Neural cell (in vitro differentiated cells): ENCODE measurements around the gene COPA. TPM values are rescaled to one million over a fixed set of nuclear protein-coding genes. Genes with fewer than 3 reads are reported as not detected.

ENCODE experiments used
- H2AFZ ChIP-seq: fragments of 200-600, 300-800 bp; sonication (generic), shearing (Covaris generic); 2 replicates; pipeline ENCODE4 v1.6.0; 2014; ENCODE audit warnings: low read depth, mild to moderate bottlenecking, antibody characterized with exemption, low read length, moderate library complexity
- H3F3A ChIP-seq: fragments of 200-600 bp; shearing (Covaris generic); 2 replicates; pipeline ENCODE4 v1.6.1; 2016; ENCODE audit warnings: mild to moderate bottlenecking, moderate library complexity, mixed read lengths, antibody characterized with exemption, low read length; ENCODE audit not compliant: insufficient read depth, poor library complexity, severe bottlenecking
- H3K27ac ChIP-seq: fragments of 200-600, 300-800 bp; sonication (generic), shearing (Covaris generic); 2 replicates; pipeline ENCODE4 v1.5.1; 2014; ENCODE audit warnings: mild to moderate bottlenecking, low read length, moderate library complexity
- H3K27me3 ChIP-seq: fragments of 300-800, 200-600 bp; sonication (generic), shearing (Covaris generic); 2 replicates; pipeline ENCODE4 v1.6.0; 2014; ENCODE audit warnings: mild to moderate bottlenecking, low read depth, low read length, moderate library complexity; ENCODE audit not compliant: insufficient read depth
- H3K36me3 ChIP-seq: fragments of 300-800, 200-600 bp; sonication (generic), shearing (Covaris generic); 2 replicates; pipeline ENCODE4 v1.5.1; 2014; ENCODE audit warnings: mild to moderate bottlenecking, antibody characterized with exemption, low read length, moderate library complexity; ENCODE audit not compliant: insufficient read depth
- H3K4me2 ChIP-seq: fragments of 300-800, 200-600 bp; sonication (generic), shearing (Covaris generic); 2 replicates; pipeline ENCODE4 v1.6.0; 2014; ENCODE audit warnings: mild to moderate bottlenecking, low read length
- H3K4me3 ChIP-seq: fragments of 300-800, 200-600 bp; sonication (generic), shearing (Covaris generic); 2 replicates; pipeline ENCODE4 v1.5.1; 2014; ENCODE audit warnings: mild to moderate bottlenecking, low read length, moderate library complexity
- H3K79me2 ChIP-seq: fragments of 200-600 bp; shearing (Covaris generic); replicated peaks from 2 replicates; pipeline ENCODE4 v1.6.0; 2014; ENCODE audit warnings: mild to moderate bottlenecking, low read length, moderate library complexity; ENCODE audit not compliant: insufficient read depth
- H3K9ac ChIP-seq: fragments of 300-800, 200-600 bp; sonication (generic), shearing (Covaris generic); 2 replicates; pipeline ENCODE4 v1.6.1; 2016; ENCODE audit warnings: mild to moderate bottlenecking, low read length, mixed read lengths
- H3K9me2 ChIP-seq: fragments of 200-600 bp; shearing (Covaris generic); 2 replicates; pipeline ENCODE4 v1.6.1; 2016; ENCODE audit warnings: mild to moderate bottlenecking, low read length, mixed read lengths; ENCODE audit not compliant: insufficient read depth
- H3K9me3 ChIP-seq: fragments of 200-600, 300-800 bp; sonication (generic), shearing (Covaris generic); 2 replicates; pipeline ENCODE4 v1.6.1; 2016; ENCODE audit warnings: mild to moderate bottlenecking, mixed run types, low read length, moderate library complexity, mixed read lengths
- H4K20me1 ChIP-seq: fragments of 200-600 bp; shearing (Covaris generic); 2 replicates; pipeline ENCODE4 v1.6.1; 2016; ENCODE audit warnings: mild to moderate bottlenecking, mixed run types; ENCODE audit not compliant: insufficient read depth
- CTCF ChIP-seq: fragments of 450-650 bp; IDR thresholded peaks from 2 replicates; pipeline ENCODE4 v1.5.1; 2014; ENCODE audit warnings: antibody characterized with exemption, mild to moderate bottlenecking, moderate library complexity; ENCODE audit not compliant: poor library complexity, severe bottlenecking
- EP300 ChIP-seq: fragments of 450-650 bp; conservative IDR thresholded peaks from 2 replicates; pipeline ENCODE4 v1.6.1; 2014; ENCODE audit warnings: antibody characterized with exemption, mild to moderate bottlenecking, moderate library complexity; ENCODE audit not compliant: poor library complexity, severe bottlenecking
- EZH2 ChIP-seq: fragments of 200-600, 300-800 bp; shearing (Covaris generic), sonication (generic); IDR thresholded peaks from 2 replicates; pipeline ENCODE4 v1.6.1; 2014; ENCODE audit warnings: antibody characterized with exemption, low read length, borderline replicate concordance, mild to moderate bottlenecking; ENCODE audit not compliant: insufficient read depth, poor library complexity, severe bottlenecking
- MXI1 ChIP-seq: fragments of 450-650 bp; conservative IDR thresholded peaks from 2 replicates; pipeline ENCODE4 v1.6.1; 2014; ENCODE audit warnings: antibody characterized with exemption, mild to moderate bottlenecking; ENCODE audit not compliant: poor library complexity, severe bottlenecking
- POLR2AphosphoS5 ChIP-seq: IDR thresholded peaks from 2 replicates; pipeline ENCODE4 v1.6.1; 2012
- RAD21 ChIP-seq: fragments of 450-650 bp; conservative IDR thresholded peaks from 2 replicates; pipeline ENCODE4 v1.6.1; 2014; ENCODE audit warnings: antibody characterized with exemption, mild to moderate bottlenecking, moderate library complexity
- REST ChIP-seq: IDR thresholded peaks from 2 replicates; pipeline ENCODE4 v1.6.1; 2012; ENCODE audit warnings: borderline replicate concordance
- SMC3 ChIP-seq: fragments of 450-650 bp; conservative IDR thresholded peaks from 2 replicates; pipeline ENCODE4 v1.6.1; 2014; ENCODE audit warnings: antibody characterized with exemption, mild to moderate bottlenecking, moderate library complexity; ENCODE audit not compliant: poor library complexity
- TAF1 ChIP-seq: IDR thresholded peaks from 2 replicates; pipeline ENCODE4 v1.6.1; 2012; ENCODE audit warnings: low read depth
- polyA plus RNA-seq: library from polyadenylated mRNA; depleted of rRNA; stranded (reverse); fragments of >200 nt; gene quantifications from 2 replicates; pipeline ENCODE4 v1.2.3, GENCODE V29; 2014

The COPA gene
- polyA plus RNA-seq, 1 donor from 2014 or later = 75.0 TPM

GRCh38 chr1:160284220-160284781 is 58.7 kb downstream of the COPA start:
- no peaks in the 10 kb centered on the region for H3K36me3 ChIP-seq
- H3K4me2 ChIP-seq = peak overlapping the region; percentile 97
- H4K20me1 ChIP-seq = no peaks in the 10 kb centered on the region
- H3K9ac ChIP-seq = peak overlapping the region; percentile 74
- peaks cover 8% of the 10 kb centered on the region for H3K79me2 ChIP-seq
- no peaks in the 10 kb centered on the region for H3F3A ChIP-seq
- H3K27me3 ChIP-seq = no peaks in the 10 kb centered on the region
- H3K27ac ChIP-seq = no peak overlapping the region
- TF ChIP-seq MXI1 (no peak), SMC3 (no peak), CTCF (no peak)
- H2AFZ ChIP-seq = peak overlapping the region; percentile 79
- peak overlapping the region; percentile 86 for H3K4me3 ChIP-seq
- no peaks in the 10 kb centered on the region for H3K9me3 ChIP-seq
- H3K9me2 ChIP-seq = no peaks in the 10 kb centered on the region

GRCh38 chr1:160282807-160283206 is 60.2 kb downstream of the COPA start:
- Histone ChIP-seq H3K4me2 (no peak overlapping the region), H4K20me1 (no peaks in the 10 kb centered on the region), H3K79me2 (peaks cover 8% of the 10 kb centered on the region), H3K9ac (no peak overlapping the region), H3K36me3 (no peaks in the 10 kb centered on the region), H3K27ac (no peak overlapping the region), H3K27me3 (no peaks in the 10 kb centered on the region), H3K9me2 (no peaks in the 10 kb centered on the region), H2AFZ (no peak overlapping the region), H3K9me3 (no peaks in the 10 kb centered on the region), H3F3A (no peaks in the 10 kb centered on the region), H3K4me3 (no peak overlapping the region)
- TF ChIP-seq MXI1 (no peak), POLR2AphosphoS5 (no peak), RAD21 (no peak), REST (no peak)

GRCh38 chr1:160277987-160278386 is 65.1 kb downstream of the COPA start:
- Histone ChIP-seq H3K79me2 (no peaks in the 10 kb centered on the region), H3F3A (no peaks in the 10 kb centered on the region), H3K4me3 (no peak overlapping the region), H3K9me3 (no peaks in the 10 kb centered on the region), H2AFZ (no peak overlapping the region), H3K9ac (no peak overlapping the region), H3K36me3 (no peaks in the 10 kb centered on the region), H3K27me3 (no peaks in the 10 kb centered on the region), H3K4me2 (no peak overlapping the region), H3K27ac (no peak overlapping the region), H4K20me1 (no peaks in the 10 kb centered on the region), H3K9me2 (no peaks in the 10 kb centered on the region)
- TF ChIP-seq EZH2 (no peak), SMC3 (no peak), MXI1 (no peak), POLR2AphosphoS5 (no peak), REST (no peak), TAF1 (no peak), CTCF (no peak), EP300 (no peak), RAD21 (no peak)
